Measurements from ENCODE around the gene LYG1.
"Not testable (repeated sequence)": the region's sequence is repeated elsewhere in the genome, so short reads cannot be mapped to it uniquely, and the experiment has no call there.

LYG1 gene

GRCh38 chr2:99325384-99325783 is 24.4 kb upstream of the LYG1 start:
- no peak overlapping the region for H3K27ac ChIP-seq (ENCODE audit: extremely low read depth, low read depth, low read length)
- ChIA-PET POLR2A (no interaction called here), CTCF (no interaction called here)
- H3K4me3 ChIP-seq (ENCODE audit: low read depth, low read length): no peak overlapping the region
- no peaks in the 10 kb centered on the region for H3K4me1 ChIP-seq (ENCODE audit: control insufficient read depth, insufficient read depth, low read length)
- no peaks in the 10 kb centered on the region for H3K9me3 ChIP-seq (ENCODE audit: control insufficient read depth, insufficient read depth, low read depth, low read length)
- H3K36me3 ChIP-seq (ENCODE audit: control insufficient read depth in 2 of 2, insufficient read depth in 1 of 2, low read length in 2 of 2): peaks cover 78 to 84% of the 10 kb centered on the region in 2 experiments
- TF ChIP-seq, protein P1, sequence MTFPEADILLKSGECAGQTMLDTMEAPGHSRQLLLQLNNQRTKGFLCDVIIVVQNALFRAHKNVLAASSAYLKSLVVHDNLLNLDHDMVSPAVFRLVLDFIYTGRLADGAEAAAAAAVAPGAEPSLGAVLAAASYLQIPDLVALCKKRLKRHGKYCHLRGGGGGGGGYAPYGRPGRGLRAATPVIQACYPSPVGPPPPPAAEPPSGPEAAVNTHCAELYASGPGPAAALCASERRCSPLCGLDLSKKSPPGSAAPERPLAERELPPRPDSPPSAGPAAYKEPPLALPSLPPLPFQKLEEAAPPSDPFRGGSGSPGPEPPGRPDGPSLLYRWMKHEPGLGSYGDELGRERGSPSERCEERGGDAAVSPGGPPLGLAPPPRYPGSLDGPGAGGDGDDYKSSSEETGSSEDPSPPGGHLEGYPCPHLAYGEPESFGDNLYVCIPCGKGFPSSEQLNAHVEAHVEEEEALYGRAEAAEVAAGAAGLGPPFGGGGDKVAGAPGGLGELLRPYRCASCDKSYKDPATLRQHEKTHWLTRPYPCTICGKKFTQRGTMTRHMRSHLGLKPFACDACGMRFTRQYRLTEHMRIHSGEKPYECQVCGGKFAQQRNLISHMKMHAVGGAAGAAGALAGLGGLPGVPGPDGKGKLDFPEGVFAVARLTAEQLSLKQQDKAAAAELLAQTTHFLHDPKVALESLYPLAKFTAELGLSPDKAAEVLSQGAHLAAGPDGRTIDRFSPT (tag by site-specific recombination; IDR thresholded peaks at IDR 0.05): no peak
- TF ChIP-seq ZNF76 (tag by site-specific recombination; IDR thresholded peaks at IDR 0.05; ENCODE audit: borderline replicate concordance, low read depth): no peak
- TF ChIP-seq ZNF214 (tag by site-specific recombination; IDR thresholded peaks at IDR 0.05; ENCODE audit: borderline replicate concordance): no peak
- TF ChIP-seq ZBTB7A (tag by site-specific recombination; IDR thresholded peaks at IDR 0.05; ENCODE audit: low read depth): no peak
- TF ChIP-seq, protein P2, sequence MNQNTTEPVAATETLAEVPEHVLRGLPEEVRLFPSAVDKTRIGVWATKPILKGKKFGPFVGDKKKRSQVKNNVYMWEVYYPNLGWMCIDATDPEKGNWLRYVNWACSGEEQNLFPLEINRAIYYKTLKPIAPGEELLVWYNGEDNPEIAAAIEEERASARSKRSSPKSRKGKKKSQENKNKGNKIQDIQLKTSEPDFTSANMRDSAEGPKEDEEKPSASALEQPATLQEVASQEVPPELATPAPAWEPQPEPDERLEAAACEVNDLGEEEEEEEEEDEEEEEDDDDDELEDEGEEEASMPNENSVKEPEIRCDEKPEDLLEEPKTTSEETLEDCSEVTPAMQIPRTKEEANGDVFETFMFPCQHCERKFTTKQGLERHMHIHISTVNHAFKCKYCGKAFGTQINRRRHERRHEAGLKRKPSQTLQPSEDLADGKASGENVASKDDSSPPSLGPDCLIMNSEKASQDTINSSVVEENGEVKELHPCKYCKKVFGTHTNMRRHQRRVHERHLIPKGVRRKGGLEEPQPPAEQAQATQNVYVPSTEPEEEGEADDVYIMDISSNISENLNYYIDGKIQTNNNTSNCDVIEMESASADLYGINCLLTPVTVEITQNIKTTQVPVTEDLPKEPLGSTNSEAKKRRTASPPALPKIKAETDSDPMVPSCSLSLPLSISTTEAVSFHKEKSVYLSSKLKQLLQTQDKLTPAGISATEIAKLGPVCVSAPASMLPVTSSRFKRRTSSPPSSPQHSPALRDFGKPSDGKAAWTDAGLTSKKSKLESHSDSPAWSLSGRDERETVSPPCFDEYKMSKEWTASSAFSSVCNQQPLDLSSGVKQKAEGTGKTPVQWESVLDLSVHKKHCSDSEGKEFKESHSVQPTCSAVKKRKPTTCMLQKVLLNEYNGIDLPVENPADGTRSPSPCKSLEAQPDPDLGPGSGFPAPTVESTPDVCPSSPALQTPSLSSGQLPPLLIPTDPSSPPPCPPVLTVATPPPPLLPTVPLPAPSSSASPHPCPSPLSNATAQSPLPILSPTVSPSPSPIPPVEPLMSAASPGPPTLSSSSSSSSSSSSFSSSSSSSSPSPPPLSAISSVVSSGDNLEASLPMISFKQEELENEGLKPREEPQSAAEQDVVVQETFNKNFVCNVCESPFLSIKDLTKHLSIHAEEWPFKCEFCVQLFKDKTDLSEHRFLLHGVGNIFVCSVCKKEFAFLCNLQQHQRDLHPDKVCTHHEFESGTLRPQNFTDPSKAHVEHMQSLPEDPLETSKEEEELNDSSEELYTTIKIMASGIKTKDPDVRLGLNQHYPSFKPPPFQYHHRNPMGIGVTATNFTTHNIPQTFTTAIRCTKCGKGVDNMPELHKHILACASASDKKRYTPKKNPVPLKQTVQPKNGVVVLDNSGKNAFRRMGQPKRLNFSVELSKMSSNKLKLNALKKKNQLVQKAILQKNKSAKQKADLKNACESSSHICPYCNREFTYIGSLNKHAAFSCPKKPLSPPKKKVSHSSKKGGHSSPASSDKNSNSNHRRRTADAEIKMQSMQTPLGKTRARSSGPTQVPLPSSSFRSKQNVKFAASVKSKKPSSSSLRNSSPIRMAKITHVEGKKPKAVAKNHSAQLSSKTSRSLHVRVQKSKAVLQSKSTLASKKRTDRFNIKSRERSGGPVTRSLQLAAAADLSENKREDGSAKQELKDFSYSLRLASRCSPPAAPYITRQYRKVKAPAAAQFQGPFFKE (tag by site-specific recombination; IDR thresholded peaks at IDR 0.05; ENCODE audit: borderline replicate concordance): no peak
- no peak for TF ChIP-seq REPIN1 (tag by site-specific recombination; IDR thresholded peaks at IDR 0.05; ENCODE audit: low read depth)
- TF ChIP-seq ZNF174 (tag by site-specific recombination; IDR thresholded peaks at IDR 0.05): no peak

GRCh38 chr2:99317873-99318200 is 16.8 kb upstream of the LYG1 start:
- H3K27ac ChIP-seq (ENCODE audit: extremely low read depth, low read depth, low read length); POLR2A ChIA-PET; CTCF ChIA-PET; H3K4me1 ChIP-seq (ENCODE audit: control insufficient read depth, insufficient read depth, low read length); H3K9me3 ChIP-seq (ENCODE audit: control insufficient read depth, insufficient read depth, low read depth, low read length); H3K4me3 ChIP-seq (ENCODE audit: low read depth, low read length): not testable (repeated sequence)
- H3K36me3 ChIP-seq (ENCODE audit: control insufficient read depth in 2 of 2, insufficient read depth in 1 of 2, low read length in 2 of 2): peaks cover 46 to 55% of the 10 kb centered on the region in 2 experiments

- Histone ChIP-seq H3K4me1 (ENCODE audit: control insufficient read depth, insufficient read depth, low read length) (no peaks in the 10 kb centered on the region), H3K9me3 (ENCODE audit: control insufficient read depth, insufficient read depth, low read depth, low read length) (no peaks in the 10 kb centered on the region), H3K27ac (ENCODE audit: extremely low read depth, low read depth, low read length) (no peak overlapping the region), H3K36me3 (ENCODE audit: control insufficient read depth in 2 of 2, insufficient read depth in 1 of 2, low read length in 2 of 2) (peaks cover 41 to 53% of the 10 kb centered on the region in 2 experiments), H3K4me3 (ENCODE audit: low read depth, low read length) (no peak overlapping the region)
- CTCF ChIA-PET: no interaction called here
- POLR2A ChIA-PET: no interaction called here
- no peak for TF ChIP-seq ZNF518A (tag by site-specific recombination; conservative IDR thresholded peaks at IDR 0.05; ENCODE audit: low read depth)
- TF ChIP-seq, protein P3, sequence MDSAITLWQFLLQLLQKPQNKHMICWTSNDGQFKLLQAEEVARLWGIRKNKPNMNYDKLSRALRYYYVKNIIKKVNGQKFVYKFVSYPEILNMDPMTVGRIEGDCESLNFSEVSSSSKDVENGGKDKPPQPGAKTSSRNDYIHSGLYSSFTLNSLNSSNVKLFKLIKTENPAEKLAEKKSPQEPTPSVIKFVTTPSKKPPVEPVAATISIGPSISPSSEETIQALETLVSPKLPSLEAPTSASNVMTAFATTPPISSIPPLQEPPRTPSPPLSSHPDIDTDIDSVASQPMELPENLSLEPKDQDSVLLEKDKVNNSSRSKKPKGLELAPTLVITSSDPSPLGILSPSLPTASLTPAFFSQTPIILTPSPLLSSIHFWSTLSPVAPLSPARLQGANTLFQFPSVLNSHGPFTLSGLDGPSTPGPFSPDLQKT (IDR thresholded peaks at IDR 0.05; ENCODE audit: borderline replicate concordance, low read depth, low read length): no peak
- no peak for TF ChIP-seq ZSCAN23 (tag by site-specific recombination; IDR thresholded peaks at IDR 0.05)
- no peak for TF ChIP-seq SCRT2 (tag by site-specific recombination; IDR thresholded peaks at IDR 0.05)
- TF ChIP-seq, protein P4, sequence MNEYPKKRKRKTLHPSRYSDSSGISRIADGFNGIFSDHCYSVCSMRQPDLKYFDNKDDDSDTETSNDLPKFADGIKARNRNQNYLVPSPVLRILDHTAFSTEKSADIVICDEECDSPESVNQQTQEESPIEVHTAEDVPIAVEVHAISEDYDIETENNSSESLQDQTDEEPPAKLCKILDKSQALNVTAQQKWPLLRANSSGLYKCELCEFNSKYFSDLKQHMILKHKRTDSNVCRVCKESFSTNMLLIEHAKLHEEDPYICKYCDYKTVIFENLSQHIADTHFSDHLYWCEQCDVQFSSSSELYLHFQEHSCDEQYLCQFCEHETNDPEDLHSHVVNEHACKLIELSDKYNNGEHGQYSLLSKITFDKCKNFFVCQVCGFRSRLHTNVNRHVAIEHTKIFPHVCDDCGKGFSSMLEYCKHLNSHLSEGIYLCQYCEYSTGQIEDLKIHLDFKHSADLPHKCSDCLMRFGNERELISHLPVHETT (tag by site-specific recombination; IDR thresholded peaks at IDR 0.05): no peak
- TF ChIP-seq ZNF530 (tag by site-specific recombination; IDR thresholded peaks at IDR 0.05; ENCODE audit: low read depth): no peak
- no peak for TF ChIP-seq ZNF121 (tag by site-specific recombination; IDR thresholded peaks at IDR 0.05)
These were observed 16.3 kb upstream of the LYG1 start for GRCh38 chr2:99317161-99317872.

Data from HEK293 (cell line).